Measurements from ENCODE around the gene TYROBP. TPM values are rescaled to one million over a fixed set of nuclear protein-coding genes. Genes with fewer than 3 reads are reported as not detected.
"Not testable (repeated sequence)": the region's sequence is repeated elsewhere in the genome, so short reads cannot be mapped to it uniquely, and the experiment has no call there.

TYROBP gene
- total RNA-seq, 2 donors from 2014 or later: not detected

GRCh38 chr19:35899547-35900214 lies 8.4 kb downstream of the TYROBP start:
- Mint-ChIP-seq H3K27ac (peak overlapping the region; percentile 91), H3K4me3 (peak overlapping the region; percentile 81), H3K27me3 (no peaks in the 10 kb centered on the region), H3K9me3 (no peaks in the 10 kb centered on the region), H3K4me1 (peaks cover 20% of the 10 kb centered on the region), H3K36me3 (ENCODE audit: low read depth) (peaks cover 61% of the 10 kb centered on the region)
- peak; percentile 69 for ATAC-seq (replicated peaks)

GRCh38 chr19:35898499-35898809 lies 9.6 kb downstream of the TYROBP start:
- Mint-ChIP-seq H3K27me3 (no peaks in the 10 kb centered on the region), H3K27ac (peak overlapping the region; percentile 91), H3K4me1 (peaks cover 11% of the 10 kb centered on the region), H3K9me3 (no peaks in the 10 kb centered on the region), H3K36me3 (ENCODE audit: low read depth) (peaks cover 70% of the 10 kb centered on the region), H3K4me3 (peak overlapping the region; percentile 81)
- no peak for ATAC-seq (replicated peaks)

- ATAC-seq (replicated peaks): no peak
- H3K4me1 Mint-ChIP-seq: peaks cover 7% of the 10 kb centered on the region
- peak overlapping the region; percentile 91 for H3K27ac Mint-ChIP-seq
- no peaks in the 10 kb centered on the region for H3K27me3 Mint-ChIP-seq
- H3K4me3 Mint-ChIP-seq: peak overlapping the region; percentile 81
- peaks cover 70% of the 10 kb centered on the region for H3K36me3 Mint-ChIP-seq (ENCODE audit: low read depth)
- no peaks in the 10 kb centered on the region for H3K9me3 Mint-ChIP-seq
Observed at GRCh38 chr19:35897706-35898451, 10.2 kb downstream of the TYROBP start.

- H3K36me3 Mint-ChIP-seq (ENCODE audit: low read depth): peaks cover 81% of the 10 kb centered on the region
Observed at GRCh38 chr19:35896643-35897040, 11.5 kb downstream of the TYROBP start.

GRCh38 chr19:35895911-35896642 lies 12.0 kb downstream of the TYROBP start:
- H3K4me3 Mint-ChIP-seq: peak overlapping the region; percentile 81
- H3K27ac Mint-ChIP-seq: peak overlapping the region; percentile 70
- no peak for ATAC-seq (replicated peaks)
- H3K4me1 Mint-ChIP-seq: no peaks in the 10 kb centered on the region
- H3K9me3 Mint-ChIP-seq: no peaks in the 10 kb centered on the region
- no peaks in the 10 kb centered on the region for H3K27me3 Mint-ChIP-seq
- peaks cover 87% of the 10 kb centered on the region for H3K36me3 Mint-ChIP-seq (ENCODE audit: low read depth)

More at GRCh38 chr19:35896643-35897040, 11.5 kb downstream of the TYROBP start:
- Mint-ChIP-seq H3K27me3 (no peaks in the 10 kb centered on the region), H3K4me3 (peak overlapping the region; percentile 81), H3K4me1 (peaks cover under 1% of the 10 kb centered on the region), H3K27ac (no peak overlapping the region), H3K9me3 (no peaks in the 10 kb centered on the region)
- no peak for ATAC-seq (replicated peaks)

- ATAC-seq (replicated peaks): no peak
- H3K9me3 Mint-ChIP-seq: no peaks in the 10 kb centered on the region
- no peaks in the 10 kb centered on the region for H3K27me3 Mint-ChIP-seq
- H3K4me3 Mint-ChIP-seq: no peak overlapping the region
- H3K27ac Mint-ChIP-seq: no peak overlapping the region
- peaks cover 2% of the 10 kb centered on the region for H3K4me1 Mint-ChIP-seq
- peaks cover 100% of the 10 kb centered on the region for H3K36me3 Mint-ChIP-seq (ENCODE audit: low read depth)
Observed at GRCh38 chr19:35894342-35894741, 13.8 kb downstream of the TYROBP start.

GRCh38 chr19:35891819-35892218 lies 16.3 kb downstream of the TYROBP start:
- H3K9me3 Mint-ChIP-seq; H3K27ac Mint-ChIP-seq; H3K4me3 Mint-ChIP-seq; H3K27me3 Mint-ChIP-seq; ATAC-seq (replicated peaks): not testable (repeated sequence)
- Mint-ChIP-seq H3K4me1 (peaks cover 11% of the 10 kb centered on the region), H3K36me3 (ENCODE audit: low read depth) (peaks cover 100% of the 10 kb centered on the region)

- no peak for ATAC-seq (replicated peaks)
- no peak overlapping the region for H3K27ac Mint-ChIP-seq
- H3K36me3 Mint-ChIP-seq (ENCODE audit: low read depth): peaks cover 93% of the 10 kb centered on the region
- H3K9me3 Mint-ChIP-seq: no peaks in the 10 kb centered on the region
- H3K4me3 Mint-ChIP-seq: no peak overlapping the region
- H3K4me1 Mint-ChIP-seq: peaks cover 11% of the 10 kb centered on the region
- no peaks in the 10 kb centered on the region for H3K27me3 Mint-ChIP-seq
Observed at GRCh38 chr19:35890113-35890650, 17.9 kb downstream of the TYROBP start.

- Mint-ChIP-seq H3K36me3 (ENCODE audit: low read depth) (peaks cover 87% of the 10 kb centered on the region), H3K27ac (no peak overlapping the region), H3K9me3 (no peaks in the 10 kb centered on the region), H3K27me3 (no peaks in the 10 kb centered on the region), H3K4me1 (peaks cover 11% of the 10 kb centered on the region), H3K4me3 (no peak overlapping the region)
- ATAC-seq (replicated peaks): no peak
Observed at GRCh38 chr19:35889370-35890112, 18.6 kb downstream of the TYROBP start.

GRCh38 chr19:35888398-35888797 lies 19.7 kb downstream of the TYROBP start:
- no peak overlapping the region for H3K4me3 Mint-ChIP-seq
- no peak overlapping the region for H3K27ac Mint-ChIP-seq
- H3K9me3 Mint-ChIP-seq: no peaks in the 10 kb centered on the region
- H3K36me3 Mint-ChIP-seq (ENCODE audit: low read depth): peaks cover 76% of the 10 kb centered on the region
- H3K4me1 Mint-ChIP-seq: peaks cover 11% of the 10 kb centered on the region
- ATAC-seq (replicated peaks): no peak
- no peaks in the 10 kb centered on the region for H3K27me3 Mint-ChIP-seq

- H3K4me1 Mint-ChIP-seq: peaks cover 11% of the 10 kb centered on the region
- no peaks in the 10 kb centered on the region for H3K27me3 Mint-ChIP-seq
- H3K9me3 Mint-ChIP-seq: no peaks in the 10 kb centered on the region
- no peak overlapping the region for H3K4me3 Mint-ChIP-seq
- ATAC-seq (replicated peaks): no peak
- H3K27ac Mint-ChIP-seq: peak overlapping the region; percentile 54
- peaks cover 64% of the 10 kb centered on the region for H3K36me3 Mint-ChIP-seq (ENCODE audit: low read depth)
Observed at GRCh38 chr19:35887197-35887596, 20.9 kb downstream of the TYROBP start.

GRCh38 chr19:35885904-35886303 lies 22.2 kb downstream of the TYROBP start:
- Mint-ChIP-seq H3K27me3 (no peaks in the 10 kb centered on the region), H3K36me3 (ENCODE audit: low read depth) (peaks cover 51% of the 10 kb centered on the region), H3K9me3 (no peaks in the 10 kb centered on the region), H3K4me1 (peaks cover 11% of the 10 kb centered on the region), H3K4me3 (no peak overlapping the region), H3K27ac (peak overlapping the region; percentile 41)
- no peak for ATAC-seq (replicated peaks)

- H3K4me3 Mint-ChIP-seq: no peak overlapping the region
- ATAC-seq (replicated peaks): no peak
- H3K27me3 Mint-ChIP-seq: peaks cover under 1% of the 10 kb centered on the region
- H3K4me1 Mint-ChIP-seq: peaks cover 11% of the 10 kb centered on the region
- H3K27ac Mint-ChIP-seq: peak overlapping the region; percentile 41
- no peaks in the 10 kb centered on the region for H3K9me3 Mint-ChIP-seq
- H3K36me3 Mint-ChIP-seq (ENCODE audit: low read depth): peaks cover 45% of the 10 kb centered on the region
Observed at GRCh38 chr19:35885225-35885738, 22.8 kb downstream of the TYROBP start.

- peaks cover 14% of the 10 kb centered on the region for H3K4me1 Mint-ChIP-seq
- no peak overlapping the region for H3K4me3 Mint-ChIP-seq
- peak overlapping the region; percentile 30 for H3K27ac Mint-ChIP-seq
- peaks cover 31% of the 10 kb centered on the region for H3K36me3 Mint-ChIP-seq (ENCODE audit: low read depth)
- peak; percentile 11 for ATAC-seq (replicated peaks)
- no peaks in the 10 kb centered on the region for H3K9me3 Mint-ChIP-seq
- peaks cover 10% of the 10 kb centered on the region for H3K27me3 Mint-ChIP-seq
Observed at GRCh38 chr19:35883882-35884281, 24.2 kb downstream of the TYROBP start.

Data from activated T-helper 17 cell treated with anti-CD3 and anti-CD28 coated beads, Interleukin-2, amount 50 U/mL, for 72 hours (primary cell).